Cerebellar nuclear complex (tissue), 1 donor: Measurements from ENCODE around the gene BORCS5.

Source experiments
- DNase-seq, 2 experiments: peaks; one replicate each; lab custom pipeline; 2025; lab: John Stamatoyannopoulos, UW

Gene BORCS5

DNA sequence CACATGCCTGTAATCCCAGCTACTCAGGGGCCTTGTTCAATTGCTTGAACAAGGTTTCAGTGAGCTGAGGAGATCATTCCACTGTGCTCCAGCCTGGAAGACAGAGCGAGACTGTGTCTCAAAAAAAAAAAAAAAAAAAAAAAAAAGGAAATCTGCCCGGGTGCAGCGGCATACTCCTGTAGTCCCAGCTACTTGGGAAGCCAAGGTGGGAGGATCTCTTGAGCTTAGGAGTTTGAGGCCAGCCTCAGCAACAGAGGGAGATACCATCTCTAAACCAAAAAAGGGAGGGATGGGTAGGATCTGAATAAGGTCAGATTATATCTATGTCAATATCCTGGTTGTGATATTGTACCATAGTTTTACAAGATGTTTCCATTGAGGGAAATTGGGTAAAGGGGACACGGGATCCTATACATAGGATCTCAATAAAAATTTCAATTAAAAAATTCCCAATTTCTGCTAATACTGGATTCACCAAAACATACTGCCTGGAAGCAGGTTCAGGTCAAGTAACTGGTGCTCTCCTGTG is 76.4 kb downstream of the BORCS5 start:
- DNase-seq: no peak

DNA sequence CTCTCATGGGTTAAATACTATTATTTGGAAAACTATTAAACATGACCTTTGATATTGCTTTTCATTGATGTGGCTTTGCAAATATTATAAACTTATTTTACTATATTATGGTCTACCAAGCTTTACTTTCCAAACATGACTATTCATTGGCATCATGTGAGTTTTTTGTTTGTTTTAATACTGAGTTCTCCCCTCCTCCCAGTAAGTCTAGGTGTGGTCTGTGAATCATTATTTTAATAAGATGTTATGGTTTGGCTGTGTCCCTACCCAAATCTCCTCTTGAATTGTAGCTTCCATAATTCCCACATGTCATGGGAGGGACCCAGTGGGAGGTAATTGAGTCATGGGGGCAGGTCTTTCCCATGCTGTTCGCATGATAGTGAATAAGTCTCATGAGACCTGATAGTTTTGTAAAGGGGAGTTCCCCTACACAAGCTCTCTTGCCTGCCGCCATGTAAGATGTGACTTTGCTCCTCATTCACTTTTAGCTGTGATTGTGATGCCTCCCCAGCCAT is 80.0 kb downstream of the BORCS5 start:
- no peak for DNase-seq

DNA sequence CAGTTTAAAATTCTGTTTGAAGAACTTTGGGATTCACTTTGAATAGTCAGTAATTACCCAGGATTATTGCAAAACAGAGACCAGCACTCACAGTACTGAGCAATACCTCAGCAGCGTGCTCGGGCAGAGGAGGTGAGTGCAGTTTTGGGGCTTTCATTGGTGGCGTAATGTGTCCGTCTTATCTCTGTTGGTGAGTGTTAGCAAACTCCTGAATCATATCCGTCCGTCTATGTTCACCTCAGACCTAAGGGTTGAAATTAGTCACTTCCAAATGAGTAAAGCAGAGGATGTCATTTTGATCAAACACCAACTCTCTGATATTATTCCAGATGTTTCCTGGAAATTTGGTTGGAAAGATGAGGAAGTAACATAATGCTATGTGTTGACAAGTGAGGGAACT is 82.8 kb downstream of the BORCS5 start:
- no peak for DNase-seq

DNA sequence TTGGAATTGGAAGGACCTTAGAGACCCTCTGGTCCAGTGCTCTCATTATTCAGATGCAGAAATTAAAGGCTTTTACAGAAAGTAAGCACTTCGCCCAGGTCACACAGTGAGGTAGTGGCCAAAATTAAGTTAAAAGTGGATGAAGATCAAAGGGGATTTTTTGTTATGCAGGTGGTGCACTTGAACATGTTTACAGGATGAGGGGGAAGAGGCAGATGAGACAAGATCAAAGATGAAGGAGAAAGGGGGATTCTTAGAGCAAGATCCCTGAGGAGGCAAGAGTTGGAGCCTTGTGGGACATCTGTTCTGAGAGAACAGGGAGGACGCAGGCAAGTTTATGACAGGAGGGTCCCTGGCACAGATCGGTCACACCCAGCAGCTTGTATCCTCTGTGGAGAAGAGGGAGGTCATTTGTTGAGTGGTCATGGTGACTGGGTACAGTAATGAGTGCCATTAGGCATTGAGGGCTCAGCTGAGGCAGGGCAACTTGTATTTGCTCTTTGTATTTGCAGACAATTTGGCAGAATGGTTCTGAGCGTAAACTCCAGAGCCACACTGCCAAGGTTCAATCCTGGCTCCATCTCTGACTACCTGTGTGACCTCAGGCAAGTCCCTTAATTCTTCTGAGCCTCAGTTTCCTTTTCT is 84.0 kb downstream of the BORCS5 start:
- no peak for DNase-seq

DNA sequence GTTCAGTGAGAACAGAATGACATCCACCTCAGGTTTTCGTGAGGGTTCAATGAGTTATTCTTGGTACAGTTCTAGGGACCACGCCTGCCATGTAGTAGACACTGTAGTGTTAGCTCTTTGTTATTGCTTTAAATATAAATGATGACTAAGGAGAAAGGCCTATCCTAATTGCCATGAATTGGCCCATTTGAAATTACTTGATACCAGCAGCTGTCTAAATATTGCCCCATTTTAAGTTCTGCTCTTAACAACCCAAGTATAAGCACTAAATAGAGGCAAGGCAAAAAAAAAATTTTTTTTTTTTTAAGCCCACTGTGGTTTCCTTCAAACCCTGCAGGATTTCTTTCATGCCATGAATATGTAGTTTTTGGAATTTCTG is 84.5 kb downstream of the BORCS5 start:
- DNase-seq: no peak

DNA sequence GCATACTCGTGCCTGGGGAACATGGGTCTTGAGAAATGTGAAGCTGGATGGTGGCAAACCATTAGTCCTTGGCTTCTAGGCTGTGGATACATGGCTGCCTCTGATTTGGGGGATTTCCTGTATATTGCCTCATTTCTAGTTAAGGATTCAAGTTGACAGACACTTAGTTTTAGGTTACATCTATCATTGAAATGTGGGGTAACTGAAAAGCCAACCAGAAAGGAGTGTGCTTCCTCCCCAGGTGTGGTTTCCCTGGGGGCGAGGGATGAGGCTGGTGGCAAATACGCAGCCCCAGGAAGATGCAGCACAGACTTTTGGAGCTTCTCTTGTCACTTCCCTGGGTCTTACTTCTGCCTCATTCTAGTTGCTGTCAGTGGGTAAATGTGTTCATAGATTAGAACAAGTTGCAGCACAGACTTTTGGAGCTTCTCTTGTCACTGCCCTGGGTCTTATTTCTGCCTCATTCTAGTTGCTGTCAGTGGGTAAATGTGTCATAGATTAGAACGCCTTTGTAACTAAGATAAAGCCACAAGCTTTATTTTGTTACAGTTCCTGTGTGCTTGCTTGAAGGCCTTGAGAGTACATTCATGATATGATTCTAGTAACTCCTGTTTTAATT is 85.1 kb downstream of the BORCS5 start:
- DNase-seq: no peak

DNA sequence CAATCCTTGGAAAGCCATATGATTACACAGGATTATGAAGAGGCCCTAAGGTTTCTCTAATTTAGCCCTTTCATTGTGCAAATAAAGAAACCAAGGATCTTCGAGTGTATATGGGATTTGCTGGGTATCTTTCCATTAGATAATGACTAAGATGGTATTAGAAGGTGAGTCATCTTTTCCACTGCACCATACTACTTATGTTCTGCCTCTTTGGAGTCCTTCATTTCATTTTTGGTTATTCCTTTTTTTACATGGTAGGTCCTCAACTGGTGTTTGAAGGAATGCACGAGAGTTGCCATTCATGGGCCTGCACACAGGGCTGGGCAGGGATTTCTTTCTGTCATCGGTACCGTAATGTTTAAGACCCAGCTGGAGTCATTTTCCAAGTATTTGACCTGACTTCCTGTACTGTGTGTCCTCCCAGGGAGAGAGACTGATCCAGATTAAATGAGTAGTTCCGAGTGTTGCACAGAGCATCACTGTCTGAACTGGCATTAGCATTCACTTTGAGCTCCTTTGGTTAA is 85.7 kb downstream of the BORCS5 start:
- peak in 1 of 2 experiments; percentile 14 for DNase-seq

DNA sequence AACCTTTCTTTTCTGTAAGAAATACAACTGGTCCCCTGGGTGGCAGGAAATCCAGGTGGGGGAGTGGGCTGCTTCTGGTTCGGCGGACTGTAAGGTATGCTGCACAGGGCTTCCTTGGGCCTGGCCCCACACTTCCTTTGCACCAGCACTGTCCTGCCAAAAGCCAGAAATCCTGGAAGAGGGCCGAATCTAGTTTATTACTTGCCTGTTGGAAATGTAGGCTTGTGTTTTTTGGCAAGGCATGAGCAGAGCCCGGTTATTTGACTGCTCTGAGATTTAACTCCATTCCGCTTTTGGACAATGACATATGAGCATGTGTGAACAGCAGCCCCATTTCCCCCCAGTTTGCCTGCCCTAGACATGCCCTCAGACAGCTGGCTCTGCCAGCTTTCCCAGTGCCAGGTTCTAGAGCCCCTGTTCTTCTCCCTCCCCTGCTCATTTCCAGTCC is 86.6 kb downstream of the BORCS5 start:
- no peak for DNase-seq

DNA sequence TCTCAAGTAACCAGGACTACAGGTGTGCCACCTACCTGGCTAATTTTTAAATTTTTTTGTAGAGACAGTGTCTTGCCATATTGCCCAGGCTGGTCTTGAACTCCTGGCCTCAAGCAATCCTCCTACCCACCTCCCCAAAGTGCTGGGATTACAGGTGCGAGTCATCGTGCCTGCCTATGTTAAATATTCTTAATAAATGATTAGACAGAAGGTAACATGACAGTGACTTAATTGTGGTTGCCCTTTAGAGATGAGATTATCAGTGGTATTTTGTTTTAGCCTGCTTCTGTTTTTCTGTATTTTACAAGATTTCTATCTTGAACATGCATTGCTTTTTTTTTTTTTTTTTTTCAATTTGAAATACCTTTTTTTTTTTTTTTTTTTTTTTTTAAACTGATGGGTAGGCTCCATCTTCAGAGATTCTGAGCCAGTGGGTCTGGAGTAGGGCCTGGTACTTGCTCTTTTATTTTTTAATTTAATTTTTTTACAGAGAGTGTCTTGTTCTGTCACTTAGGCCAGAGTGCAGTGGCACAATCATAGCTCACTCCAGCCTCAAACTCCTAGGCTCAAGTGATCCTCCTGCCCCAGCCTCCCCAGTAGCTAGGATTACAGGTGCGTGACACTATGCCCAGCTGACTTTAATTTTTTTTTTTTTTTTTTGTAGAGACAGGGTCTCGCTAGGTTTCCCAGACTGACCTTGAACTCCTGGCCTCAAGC is 88.4 kb downstream of the BORCS5 start:
- DNase-seq: no peak

DNA sequence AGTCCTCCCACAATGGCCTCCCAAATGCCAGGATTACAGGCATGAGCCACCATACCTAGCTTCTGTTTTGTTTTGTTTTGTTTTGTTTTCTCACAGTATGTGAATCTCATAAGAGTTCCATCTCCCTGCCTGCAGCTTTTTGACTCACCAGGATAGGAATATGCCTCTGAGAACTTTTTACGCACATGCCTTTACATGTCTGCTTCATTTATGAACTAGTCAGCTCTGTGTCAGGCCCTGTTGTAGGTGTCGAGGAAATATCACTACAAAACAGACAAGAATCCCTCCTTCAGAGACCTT is 89.0 kb downstream of the BORCS5 start:
- DNase-seq: no peak

DNA sequence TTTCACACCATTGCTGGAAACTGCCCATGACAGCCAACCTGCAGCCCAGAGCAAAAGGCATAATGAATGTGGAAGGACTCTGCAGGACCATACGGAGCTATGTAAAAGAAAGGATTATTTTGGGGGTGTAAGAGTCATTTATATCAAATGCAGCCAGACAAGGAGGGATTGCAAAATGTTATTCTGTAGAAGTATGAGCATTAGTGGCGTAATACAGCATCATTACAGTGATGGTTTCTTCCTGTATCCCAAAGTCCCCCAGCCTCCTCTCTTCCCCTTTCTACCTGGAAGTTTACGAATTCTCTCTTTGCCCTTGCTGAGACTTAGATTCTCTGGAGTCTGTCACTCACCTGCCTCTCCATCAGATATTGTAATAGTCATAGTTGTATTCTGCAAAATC is 89.9 kb downstream of the BORCS5 start:
- no peak for DNase-seq

DNA sequence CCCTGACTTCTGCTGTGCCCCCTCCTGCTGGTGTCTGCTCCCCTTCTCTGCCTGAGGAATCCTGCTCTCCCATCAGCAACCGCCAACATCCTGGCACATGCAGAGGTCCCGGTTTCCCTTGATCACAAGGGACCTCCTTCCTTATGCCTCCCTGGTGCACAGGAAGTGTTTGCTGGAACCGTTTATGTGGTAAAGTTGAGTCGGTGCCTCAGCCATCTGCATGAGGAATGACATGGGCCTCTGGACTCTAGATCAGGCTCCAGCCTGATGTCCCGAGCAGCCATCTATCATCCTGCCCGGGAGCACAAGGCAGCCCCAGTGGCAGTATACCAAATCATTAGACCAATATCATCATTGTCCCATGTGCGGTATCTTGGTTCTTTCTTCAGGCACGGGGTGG is 90.4 kb downstream of the BORCS5 start:
- no peak for DNase-seq

DNA sequence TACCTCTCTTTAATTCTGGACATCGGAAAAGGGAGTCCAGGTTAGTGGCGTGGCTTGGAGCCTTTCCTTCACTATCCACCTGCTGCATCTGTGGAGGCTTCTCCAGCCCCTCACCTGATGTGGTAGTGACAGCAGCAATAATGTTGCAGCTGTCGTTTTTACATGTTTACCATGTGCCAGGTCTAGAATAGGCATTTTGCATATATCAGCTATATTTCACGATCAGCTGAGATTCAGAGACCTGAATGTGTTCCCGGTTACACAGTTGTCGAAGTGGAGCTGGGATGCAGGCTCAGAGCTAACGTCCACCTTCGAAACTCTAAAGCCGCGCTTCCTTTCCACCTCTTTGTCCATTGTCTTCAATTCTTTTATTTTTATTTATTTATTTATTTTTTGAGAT is 91.0 kb downstream of the BORCS5 start:
- no peak for DNase-seq

DNA sequence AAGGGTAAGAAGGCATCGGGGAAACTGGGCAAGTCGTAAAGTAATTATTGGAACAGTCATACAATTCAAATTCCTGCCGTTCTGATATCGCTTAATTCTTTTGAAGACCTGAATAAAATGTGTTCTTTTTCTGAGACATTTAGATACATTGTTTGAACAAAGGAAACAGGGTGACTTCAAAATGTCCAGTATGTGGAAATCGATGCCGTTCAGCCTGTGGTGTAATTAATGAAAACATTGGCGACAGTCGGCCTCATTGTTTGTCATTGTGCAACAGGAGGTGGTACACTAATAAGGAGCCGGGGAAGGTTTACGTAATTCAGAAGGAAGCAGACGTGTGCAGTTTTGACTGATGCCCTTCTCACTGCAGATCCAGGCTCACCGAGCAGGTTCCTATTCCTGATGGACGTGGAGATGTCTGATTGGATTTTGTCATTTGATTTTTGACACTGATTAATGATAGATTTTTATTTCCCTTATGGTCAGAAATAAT is 92.7 kb downstream of the BORCS5 start:
- DNase-seq: no peak

DNA sequence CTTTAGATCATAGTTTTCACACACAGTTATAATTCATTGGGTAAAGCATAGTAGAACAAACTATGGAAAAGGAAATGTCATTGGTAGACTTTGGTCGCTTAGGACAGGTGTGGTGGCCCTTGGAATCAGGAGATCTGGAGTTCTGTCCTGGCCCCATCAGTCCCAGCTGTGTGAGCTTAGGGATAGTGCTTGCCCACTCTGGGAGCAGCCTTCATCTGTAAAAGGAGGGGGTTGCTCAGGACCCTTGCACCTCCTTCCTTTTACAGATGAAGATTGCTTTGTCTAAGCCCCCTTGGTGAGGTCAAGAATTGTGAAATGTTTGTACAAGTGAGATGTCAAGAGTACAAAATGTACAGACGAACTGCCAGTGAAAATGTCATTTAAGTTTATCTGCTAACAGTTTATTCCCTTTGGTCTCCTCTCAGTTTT is 93.2 kb downstream of the BORCS5 start:
- DNase-seq: no peak

DNA sequence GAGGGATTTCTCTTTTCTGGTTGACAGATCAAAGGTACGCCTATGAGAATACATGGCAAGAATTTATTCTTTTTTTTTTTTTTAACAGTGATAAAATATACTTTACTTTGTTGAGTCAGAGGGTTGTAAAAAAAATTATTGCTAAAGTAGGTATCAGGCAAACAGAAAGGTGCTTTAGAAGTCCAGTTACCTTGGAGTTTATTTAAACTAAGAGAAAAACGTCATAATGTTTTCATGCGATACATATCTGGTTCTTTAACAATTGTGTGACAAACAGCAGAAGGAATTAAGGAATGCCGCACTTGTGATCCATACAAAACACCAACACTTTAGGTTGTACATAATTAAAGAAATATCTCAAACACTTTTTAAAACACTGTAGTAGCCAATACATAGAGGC is 94.2 kb downstream of the BORCS5 start:
- DNase-seq: no peak

DNA sequence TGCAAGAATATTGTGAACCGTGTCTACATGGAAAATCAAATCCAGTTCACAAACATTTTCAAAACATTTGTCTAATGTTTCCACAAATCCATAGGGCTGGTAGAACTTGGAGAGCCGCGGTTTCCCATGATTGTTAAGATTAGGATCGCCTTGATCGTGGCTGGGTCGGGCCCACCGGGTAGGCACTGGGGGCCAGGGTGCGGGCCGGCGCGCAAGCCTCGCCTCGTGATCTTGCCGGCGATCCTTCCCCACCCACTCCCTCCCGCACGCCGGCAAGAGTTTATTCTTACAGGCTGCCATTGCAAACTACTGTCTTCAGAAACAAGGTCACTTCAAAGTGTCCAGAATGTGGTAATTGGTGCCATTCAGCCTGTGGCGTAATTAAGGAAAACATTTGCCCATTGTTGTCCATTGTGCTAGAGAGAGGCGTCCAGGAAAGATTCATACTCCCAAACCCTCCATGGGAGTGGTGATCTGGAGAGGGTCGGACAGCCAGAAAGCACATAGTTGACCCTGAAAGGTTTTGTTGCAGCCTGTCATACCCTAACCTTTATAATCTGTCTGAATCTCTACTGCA is 95.5 kb downstream of the BORCS5 start:
- no peak for DNase-seq

DNA sequence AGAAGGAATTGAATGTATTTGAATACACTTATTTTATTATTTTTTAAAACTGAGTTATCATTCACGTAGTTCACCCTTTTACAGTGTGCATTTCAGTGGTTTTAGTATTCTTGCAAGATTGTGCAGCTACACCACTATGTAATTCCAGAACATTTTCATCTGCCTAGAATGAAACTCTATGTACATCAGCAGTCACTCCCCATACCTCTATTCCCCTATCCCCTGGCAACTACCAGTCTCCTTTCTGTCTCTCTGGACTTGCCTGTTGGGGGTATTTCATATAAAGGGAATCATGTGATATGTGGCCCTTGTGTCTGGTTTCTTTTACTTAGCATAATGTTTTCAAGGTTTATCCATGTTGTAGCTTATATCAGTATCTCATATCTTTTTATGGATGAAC is 96.8 kb downstream of the BORCS5 start:
- no peak for DNase-seq

DNA sequence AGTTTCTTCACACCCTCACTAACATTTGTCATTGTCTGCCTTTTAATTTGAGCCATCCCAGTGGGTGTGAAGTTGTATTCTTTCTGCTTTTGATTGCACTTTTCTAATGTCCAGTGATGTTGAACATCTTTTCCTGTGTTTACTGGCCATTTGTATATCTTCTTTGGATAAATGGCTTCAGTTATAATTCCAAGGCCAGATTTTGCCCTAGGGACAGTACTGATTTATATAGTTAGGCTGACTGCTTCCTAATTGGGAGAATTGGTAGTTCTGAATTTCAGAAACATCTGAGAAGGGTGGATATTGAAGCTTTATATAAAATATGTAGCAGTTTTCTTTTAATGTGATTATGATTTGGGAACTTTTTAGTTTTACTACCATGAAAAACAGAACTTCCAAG is 97.4 kb downstream of the BORCS5 start:
- no peak for DNase-seq

DNA sequence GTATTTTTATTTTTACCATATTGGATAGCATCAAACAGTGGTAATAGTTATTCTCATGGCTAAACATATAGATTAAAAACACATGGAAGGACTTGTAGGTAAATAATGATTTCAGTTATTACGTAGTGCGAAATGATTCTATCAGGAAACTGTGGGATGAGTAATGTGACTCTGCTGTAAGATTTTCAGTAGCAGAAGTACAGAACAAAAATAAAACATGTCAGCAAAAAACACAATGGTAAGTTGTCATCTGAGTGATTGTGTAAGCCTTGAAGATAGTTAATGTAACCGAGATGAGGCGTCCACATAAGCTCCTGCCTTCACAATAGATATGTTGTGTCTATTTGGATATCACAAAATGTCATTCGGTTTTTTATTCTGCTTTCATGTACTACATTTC is 99.8 kb downstream of the BORCS5 start:
- DNase-seq: no peak

DNA sequence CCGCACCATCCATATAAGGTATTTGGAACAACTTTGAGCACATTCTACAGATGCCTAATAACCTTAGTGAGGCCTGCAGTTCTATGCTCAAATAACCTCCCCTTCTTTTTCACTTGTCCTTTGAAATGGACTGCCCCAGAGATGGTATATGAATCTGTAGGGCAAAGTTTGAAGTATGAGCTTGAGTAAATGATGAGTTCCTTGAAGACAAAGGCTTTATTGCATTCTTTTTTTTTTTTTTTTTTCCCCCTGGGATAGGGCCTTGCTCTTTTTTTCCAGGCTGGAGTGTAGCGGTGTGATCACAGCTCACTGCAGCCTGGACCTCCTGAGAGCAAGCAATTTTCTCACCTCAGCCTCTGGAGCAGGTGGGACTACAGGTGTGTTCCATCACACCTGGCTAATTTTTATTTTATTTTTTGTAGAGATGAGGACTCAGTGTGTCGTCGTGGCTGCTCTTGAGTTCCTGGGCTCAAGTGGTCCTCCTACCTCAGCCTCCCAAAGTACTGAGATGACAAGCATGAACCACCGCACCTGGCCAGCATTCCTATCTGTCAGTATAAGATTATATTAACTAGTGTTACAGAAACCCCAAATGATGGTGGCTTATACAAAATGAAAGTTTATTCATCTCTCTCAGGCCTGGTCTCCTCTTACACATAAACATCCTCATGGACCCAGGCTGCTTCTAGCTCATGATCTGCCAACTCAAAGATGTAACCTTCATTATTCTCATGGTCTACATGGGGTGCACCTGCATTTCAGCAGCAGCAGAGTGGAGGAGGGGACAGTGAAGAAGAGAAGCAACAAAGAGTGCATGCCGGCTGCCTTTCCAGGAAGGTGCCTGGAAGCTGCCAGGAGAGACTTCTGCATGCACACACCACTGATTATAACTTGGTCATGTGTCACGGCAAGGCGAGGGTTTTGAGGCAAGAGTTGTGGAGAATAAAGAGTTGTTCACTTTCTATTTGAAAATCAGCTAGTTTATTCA is 104.4 kb downstream of the BORCS5 start:
- DNase-seq: no peak
